Uterus (tissue), 2 donors: ENCODE results near the gene FHIP1B.

Source experiments
- POLR2A ChIP-seq, 2 donors: fragments of 450-650 bp; IDR thresholded peaks; one replicate each; pipeline ENCODE4 v1.6.1; 2016; ENCODE audit warnings: antibody characterized with exemption in 2 of 2, mild to moderate bottlenecking in 1 of 2, moderate library complexity in 1 of 2
- TF ChIP-seq, protein P1 (sequence below), 4 experiments: fragments of 200-600 bp in 2 of 4; fragments of 450-650 bp in 2 of 4; sonication (generic) in 2 of 4; IDR thresholded peaks; one replicate each; pipeline ENCODE4 v1.5.1; 2016 to 2019; ENCODE audit warnings: antibody characterized with exemption in 4 of 4, mild to moderate bottlenecking in 2 of 4, moderate library complexity in 1 of 4

DNA sequence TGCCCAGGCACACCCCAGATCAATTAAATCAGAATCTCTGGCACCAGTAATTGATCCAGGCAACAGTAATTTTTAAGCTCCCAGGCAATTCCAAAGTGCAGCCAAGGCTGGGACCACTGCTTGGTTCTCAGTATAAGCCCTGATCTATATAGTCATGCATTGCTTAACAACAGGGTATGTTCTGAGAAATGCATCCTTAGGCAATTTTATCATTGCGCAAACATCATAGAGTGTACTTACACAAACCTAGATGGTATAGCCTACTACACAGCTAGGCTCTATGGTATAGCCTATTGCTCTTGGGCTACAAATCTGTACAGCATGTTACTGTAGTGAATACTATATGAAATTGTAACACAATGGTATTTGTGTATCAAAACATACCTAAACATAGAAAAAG, 29.7 kb downstream of the FHIP1B start:
- TF ChIP-seq, protein P1, sequence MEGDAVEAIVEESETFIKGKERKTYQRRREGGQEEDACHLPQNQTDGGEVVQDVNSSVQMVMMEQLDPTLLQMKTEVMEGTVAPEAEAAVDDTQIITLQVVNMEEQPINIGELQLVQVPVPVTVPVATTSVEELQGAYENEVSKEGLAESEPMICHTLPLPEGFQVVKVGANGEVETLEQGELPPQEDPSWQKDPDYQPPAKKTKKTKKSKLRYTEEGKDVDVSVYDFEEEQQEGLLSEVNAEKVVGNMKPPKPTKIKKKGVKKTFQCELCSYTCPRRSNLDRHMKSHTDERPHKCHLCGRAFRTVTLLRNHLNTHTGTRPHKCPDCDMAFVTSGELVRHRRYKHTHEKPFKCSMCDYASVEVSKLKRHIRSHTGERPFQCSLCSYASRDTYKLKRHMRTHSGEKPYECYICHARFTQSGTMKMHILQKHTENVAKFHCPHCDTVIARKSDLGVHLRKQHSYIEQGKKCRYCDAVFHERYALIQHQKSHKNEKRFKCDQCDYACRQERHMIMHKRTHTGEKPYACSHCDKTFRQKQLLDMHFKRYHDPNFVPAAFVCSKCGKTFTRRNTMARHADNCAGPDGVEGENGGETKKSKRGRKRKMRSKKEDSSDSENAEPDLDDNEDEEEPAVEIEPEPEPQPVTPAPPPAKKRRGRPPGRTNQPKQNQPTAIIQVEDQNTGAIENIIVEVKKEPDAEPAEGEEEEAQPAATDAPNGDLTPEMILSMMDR (IDR thresholded peaks at IDR 0.05): no peak
- no peak for TF ChIP-seq POLR2A (IDR thresholded peaks at IDR 0.05)
